DOHH2 (cell line): ENCODE measurements around the gene CAB39L.

Source experiments
- CTCF ChIP-seq: fragments of 200-600 bp; sonication (generic); IDR thresholded peaks from one replicate; pipeline ENCODE4 v1.5.1; 2014; ENCODE audit warnings: antibody characterized with exemption, mild to moderate bottlenecking, low read depth, low read length; ENCODE audit not compliant: poor library complexity, severe bottlenecking
- EZH2phosphoT487 ChIP-seq: fragments of 200-600 bp; sonication (generic); IDR thresholded peaks from 2 replicates; pipeline ENCODE4 v1.6.1; 2017; ENCODE audit warnings: borderline replicate concordance, mild to moderate bottlenecking, antibody characterized with exemption, low read length, moderate library complexity, mixed read lengths

DNA sequence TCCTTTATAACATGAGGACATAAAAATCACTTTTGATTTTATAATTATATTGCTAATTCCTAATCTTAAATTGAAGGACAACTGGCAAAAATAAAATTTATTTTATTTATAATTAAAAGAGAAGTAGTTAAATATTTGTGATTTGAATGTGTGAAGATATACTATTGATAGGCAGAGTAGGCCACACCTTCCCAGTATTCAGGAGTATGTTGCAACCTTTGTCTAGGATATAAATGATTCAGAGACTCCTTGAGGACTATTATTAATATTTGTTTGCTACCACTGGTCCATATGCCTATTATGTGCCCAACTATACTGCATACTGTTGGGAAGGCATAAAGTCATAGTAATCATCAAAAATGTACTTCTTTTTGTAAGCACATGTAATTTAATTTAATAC, 101.9 kb downstream of the CAB39L start:
- TF ChIP-seq CTCF (no peak), EZH2phosphoT487 (no peak)
